SK-N-MC (cell line): ENCODE data around the gene PERM1.
A peak's percentile ranks its signal among the peaks of the same experiment; 100 is the strongest.

Experiments
- DNase-seq: peaks from one replicate; pipeline ENCODE4 v3.0.0-alpha.2; 2011; ENCODE audit warnings: low read depth, low spot score
- H3K27ac ChIP-seq: fragments of 200-600 bp; sonication (generic); 2 replicates; pipeline ENCODE4 v1.5.1; 2016; ENCODE audit warnings: mixed run types
- H3K36me3 ChIP-seq: fragments of 200-600 bp; sonication (generic); 2 replicates; pipeline ENCODE4 v1.6.1; 2017; ENCODE audit warnings: antibody characterized with exemption, low read length, mixed read lengths; ENCODE audit not compliant: insufficient read depth
- H3K4me3 ChIP-seq: fragments of 200-600 bp; sonication (generic); 2 replicates; pipeline ENCODE4 v1.5.1; 2016
- H3K9ac ChIP-seq: fragments of 200-600 bp; sonication (generic); 2 replicates; pipeline ENCODE4 v1.8.0; 2017; ENCODE audit warnings: mixed run types, mixed read lengths; ENCODE audit not compliant: insufficient read length
- H3K9me3 ChIP-seq: fragments of 200-600 bp; sonication (generic); 2 replicates; pipeline ENCODE4 v1.6.1; 2017; ENCODE audit warnings: low read depth, mild to moderate bottlenecking, antibody characterized with exemption, low read length, moderate library complexity, mixed read lengths
- EZH2 ChIP-seq: fragments of 200-600 bp; sonication (generic); IDR thresholded peaks from one replicate; pipeline ENCODE4 v1.6.1; 2017; ENCODE audit warnings: antibody characterized with exemption
- FOXP2 ChIP-seq: optimal IDR thresholded peaks from 2 replicates; pipeline ENCODE3; 2011; ENCODE audit warnings: mild to moderate bottlenecking, moderate library complexity; ENCODE audit not compliant: insufficient read depth; ENCODE audit errors: extremely low read length, control extremely low read depth
- POLR2AphosphoS5 ChIP-seq: IDR thresholded peaks from 2 replicates; pipeline ENCODE4 v1.6.1; 2012; ENCODE audit warnings: mild to moderate bottlenecking, low read depth, low read length, borderline replicate concordance

PERM1 gene

DNA sequence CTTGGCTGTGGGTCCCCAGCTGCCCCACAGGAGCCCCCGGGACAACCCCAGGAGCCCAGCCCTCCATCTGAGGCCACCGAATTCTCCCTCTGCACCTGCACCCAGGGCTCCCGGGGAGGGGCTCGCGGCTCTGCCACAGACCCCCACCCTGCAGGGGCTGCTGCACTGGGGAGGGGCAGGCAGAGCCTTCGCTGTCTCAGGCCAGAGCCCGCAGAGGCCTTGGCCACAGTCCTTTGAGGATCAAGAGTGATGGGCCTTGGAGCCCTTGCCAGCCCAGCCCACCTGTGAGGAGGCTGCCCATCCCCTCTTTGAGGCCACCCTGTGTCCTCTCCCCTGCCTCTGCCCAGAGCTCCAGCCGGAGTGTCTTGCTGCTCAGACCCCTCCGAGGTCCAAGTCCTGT lies 6.5 kb downstream of the PERM1 start:
- no peak overlapping the region for H3K27ac ChIP-seq
- no peak for TF ChIP-seq FOXP2
- TF ChIP-seq POLR2AphosphoS5, result no peak
- TF ChIP-seq EZH2, result no peak

DNA sequence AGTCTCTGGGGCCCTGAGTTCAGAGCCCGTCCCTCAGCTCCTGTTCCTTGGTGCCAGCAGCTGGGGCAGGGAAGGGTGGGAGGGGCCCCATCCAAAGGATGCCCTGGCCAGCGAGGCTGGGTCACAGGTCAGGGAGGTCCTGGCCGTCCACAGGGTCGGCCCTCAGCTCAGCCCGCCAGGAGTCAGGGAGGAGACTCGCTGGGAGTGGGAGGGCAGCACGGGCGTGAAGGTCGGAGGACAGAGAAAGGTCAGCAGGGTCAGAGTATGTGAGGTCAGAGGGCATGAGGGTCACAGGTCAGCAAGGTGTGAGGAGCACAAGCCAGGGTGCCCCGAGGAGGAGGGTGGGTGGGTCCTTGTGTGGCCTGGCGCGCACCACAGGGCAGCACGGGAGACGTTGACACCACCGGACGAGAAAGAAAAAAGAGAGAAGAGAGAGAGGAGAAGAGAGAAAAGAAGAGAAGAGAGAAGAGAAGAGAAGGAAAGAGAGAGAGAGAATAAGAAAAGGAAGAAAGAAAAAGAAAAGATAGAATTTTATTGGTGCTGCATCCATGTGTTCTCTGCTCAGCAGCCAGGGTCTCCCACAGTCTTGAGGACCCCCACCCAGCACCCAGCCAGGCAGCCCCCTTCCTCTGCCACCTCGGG lies 7.1 kb downstream of the PERM1 start:
- no peaks in the 10 kb centered on the region for H3K36me3 ChIP-seq
- no peak overlapping the region for H3K4me3 ChIP-seq
- H3K9ac ChIP-seq, result no peak overlapping the region
- TF ChIP-seq POLR2AphosphoS5, result no peak
- TF ChIP-seq FOXP2, result no peak
- TF ChIP-seq EZH2, result no peak
- DNase-seq, result no peak
- H3K27ac ChIP-seq, result no peak overlapping the region
- H3K9me3 ChIP-seq, result no peaks in the 10 kb centered on the region

More for the DNA sequence above, 6.5 kb downstream of the PERM1 start:
- DNase-seq, result no peak
- peak overlapping the region; percentile 83 for H3K4me3 ChIP-seq
- no peak overlapping the region for H3K9ac ChIP-seq
- H3K9me3 ChIP-seq, result no peaks in the 10 kb centered on the region
- no peaks in the 10 kb centered on the region for H3K36me3 ChIP-seq

DNA sequence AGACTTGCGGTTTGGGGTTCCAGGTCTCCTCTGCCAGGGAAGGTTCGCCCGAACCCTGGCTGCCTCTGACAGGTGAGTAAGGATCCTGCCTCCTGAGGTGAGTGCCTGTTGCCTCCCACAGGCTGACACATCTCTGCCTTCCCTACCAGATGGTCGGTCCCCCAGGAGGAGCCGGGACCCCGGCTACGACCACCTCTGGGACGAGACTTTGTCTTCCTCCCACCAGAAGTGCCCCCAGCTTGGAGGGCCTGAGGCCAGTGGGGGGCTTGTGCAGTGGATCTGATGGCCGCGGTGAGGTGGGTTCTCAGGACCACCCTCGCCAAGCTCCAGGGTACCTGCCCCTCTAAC lies 7.6 kb downstream of the PERM1 start:
- no peak overlapping the region for H3K27ac ChIP-seq
- TF ChIP-seq EZH2 (no peak), FOXP2 (no peak), POLR2AphosphoS5 (no peak)
- no peaks in the 10 kb centered on the region for H3K36me3 ChIP-seq
- no peak overlapping the region for H3K9ac ChIP-seq
- no peaks in the 10 kb centered on the region for H3K9me3 ChIP-seq
- DNase-seq, result no peak
- H3K4me3 ChIP-seq, result no peak overlapping the region

DNA sequence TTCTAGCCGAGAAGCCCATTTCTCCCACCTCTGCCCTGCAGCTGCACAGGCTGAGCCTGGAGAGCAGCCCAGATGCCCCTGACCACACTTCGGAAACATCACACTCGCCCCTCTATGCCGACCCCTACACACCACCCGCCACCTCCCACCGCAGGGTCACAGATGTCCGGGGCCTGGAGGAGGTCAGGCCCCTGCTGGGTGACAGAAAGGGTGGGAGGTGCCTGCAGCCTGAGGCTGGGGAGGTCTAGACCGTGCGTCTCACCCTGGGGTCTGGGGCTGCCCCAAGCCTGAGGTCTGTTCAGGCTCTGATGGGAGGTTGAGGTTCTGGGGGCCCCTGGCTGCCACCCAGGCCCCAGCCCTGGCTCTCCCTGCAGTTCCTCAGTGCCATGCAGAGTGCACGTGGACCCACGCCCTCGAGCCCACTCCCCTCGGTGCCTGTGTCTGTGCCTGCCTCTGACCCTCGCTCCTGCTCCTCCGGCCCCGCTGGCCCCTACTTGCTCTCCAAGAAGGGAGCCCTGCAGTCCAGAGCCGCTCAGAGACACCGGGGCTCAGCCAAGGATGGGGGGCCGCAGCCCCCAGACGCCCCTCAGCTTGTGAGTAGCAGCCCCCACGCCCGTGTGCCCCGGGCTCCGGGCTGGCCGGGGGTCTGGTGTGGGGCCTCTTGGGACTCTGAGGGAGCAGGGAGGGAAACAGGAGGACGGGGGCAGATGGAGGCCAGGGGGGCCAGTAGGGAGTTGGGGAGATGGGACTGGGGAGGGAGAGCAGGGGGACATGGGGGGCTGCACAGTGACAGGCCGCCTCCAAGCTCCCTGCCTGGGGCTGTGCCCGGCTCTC lies 8.2 kb downstream of the PERM1 start:
- no peak for DNase-seq

DNA sequence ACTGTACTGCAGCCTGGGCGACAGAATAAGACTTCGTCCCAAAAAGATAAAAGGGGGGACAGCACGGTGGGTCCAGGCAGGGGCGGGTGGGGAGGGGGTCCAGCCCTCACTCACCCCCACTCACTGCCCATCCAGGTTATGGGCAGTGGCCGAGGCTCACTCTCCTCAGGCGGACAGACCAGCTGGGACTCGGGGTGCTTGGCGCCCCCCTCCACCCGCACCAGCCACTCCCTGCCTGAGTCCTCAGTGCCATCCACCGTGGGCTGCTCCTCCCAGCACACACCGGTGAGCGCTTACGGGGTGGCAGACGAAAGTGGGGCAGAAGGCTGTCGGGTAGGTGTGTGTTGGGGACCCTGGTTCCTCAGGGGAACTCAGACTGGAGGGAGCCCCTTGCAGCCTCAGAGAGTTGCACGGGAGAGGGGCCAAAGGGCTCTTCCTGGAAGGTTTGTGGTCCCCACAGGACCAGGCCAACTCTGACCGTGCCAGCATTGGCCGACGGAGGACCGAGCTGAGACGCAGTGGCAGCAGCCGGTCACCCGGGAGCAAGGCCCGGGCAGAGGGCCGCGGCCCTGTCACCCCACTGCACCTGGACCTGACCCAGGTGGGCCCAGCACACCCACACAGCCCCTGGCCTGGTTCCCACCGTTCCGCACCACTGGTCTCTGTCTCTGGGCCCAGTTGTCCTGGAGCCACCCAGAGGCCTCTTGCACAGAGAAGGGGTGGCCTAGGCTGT lies 9.0 kb downstream of the PERM1 start:
- Histone ChIP-seq H3K9me3 (no peaks in the 10 kb centered on the region), H3K9ac (no peak overlapping the region), H3K27ac (no peak overlapping the region), H3K4me3 (no peak overlapping the region), H3K36me3 (no peaks in the 10 kb centered on the region)
- no peak for DNase-seq
- TF ChIP-seq POLR2AphosphoS5 (no peak), EZH2 (no peak), FOXP2 (no peak)

More for the DNA sequence above, 8.2 kb downstream of the PERM1 start:
- H3K36me3 ChIP-seq, result no peaks in the 10 kb centered on the region
- no peak for TF ChIP-seq FOXP2
- no peak for TF ChIP-seq EZH2
- no peak for TF ChIP-seq POLR2AphosphoS5
- H3K9me3 ChIP-seq, result no peaks in the 10 kb centered on the region
- H3K4me3 ChIP-seq, result no peak overlapping the region
- no peak overlapping the region for H3K9ac ChIP-seq
- H3K27ac ChIP-seq, result no peak overlapping the region

DNA sequence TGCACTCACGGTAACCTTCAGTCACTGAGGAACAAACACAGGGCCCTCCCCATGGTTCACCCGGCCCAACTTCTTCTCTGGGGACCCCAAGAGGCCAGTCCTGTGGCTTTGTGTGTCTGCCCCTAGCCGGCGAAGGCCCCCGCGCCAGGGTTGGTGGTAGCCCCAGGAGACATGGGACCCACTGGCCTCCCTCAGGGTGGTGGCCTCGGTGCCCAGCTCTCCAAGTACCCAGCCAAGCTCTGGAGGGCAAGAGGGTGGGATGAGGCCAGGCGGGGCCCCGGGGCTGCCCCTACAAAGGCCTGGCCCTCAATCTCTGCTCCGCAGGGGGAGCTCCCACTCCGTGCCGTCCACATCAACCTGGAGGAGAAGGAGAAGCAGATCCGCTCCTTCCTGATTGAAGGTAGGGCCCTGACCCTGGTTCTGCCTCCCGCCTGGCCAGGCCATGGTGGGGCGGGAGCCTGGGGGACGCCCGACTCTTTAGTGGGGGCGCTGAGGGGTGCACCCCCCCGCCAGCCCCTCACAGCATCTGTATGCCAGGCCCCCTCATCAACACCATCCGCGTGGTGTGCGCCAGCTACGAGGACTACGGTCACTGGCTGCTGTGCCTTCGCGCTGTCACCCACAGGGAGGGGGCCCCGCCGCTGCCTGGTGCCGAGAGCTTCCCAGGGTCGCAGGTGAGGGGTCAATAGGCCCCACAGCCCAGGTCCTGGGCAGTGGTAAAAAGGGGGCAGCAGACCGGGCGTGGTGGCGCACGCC lies 10.0 kb downstream of the PERM1 start:
- Histone ChIP-seq H3K36me3 (no peaks in the 10 kb centered on the region), H3K4me3 (no peak overlapping the region), H3K9me3 (no peaks in the 10 kb centered on the region), H3K27ac (no peak overlapping the region), H3K9ac (no peak overlapping the region)
- TF ChIP-seq POLR2AphosphoS5, result no peak
- TF ChIP-seq FOXP2, result no peak
- TF ChIP-seq EZH2, result no peak
- DNase-seq, result no peak

DNA sequence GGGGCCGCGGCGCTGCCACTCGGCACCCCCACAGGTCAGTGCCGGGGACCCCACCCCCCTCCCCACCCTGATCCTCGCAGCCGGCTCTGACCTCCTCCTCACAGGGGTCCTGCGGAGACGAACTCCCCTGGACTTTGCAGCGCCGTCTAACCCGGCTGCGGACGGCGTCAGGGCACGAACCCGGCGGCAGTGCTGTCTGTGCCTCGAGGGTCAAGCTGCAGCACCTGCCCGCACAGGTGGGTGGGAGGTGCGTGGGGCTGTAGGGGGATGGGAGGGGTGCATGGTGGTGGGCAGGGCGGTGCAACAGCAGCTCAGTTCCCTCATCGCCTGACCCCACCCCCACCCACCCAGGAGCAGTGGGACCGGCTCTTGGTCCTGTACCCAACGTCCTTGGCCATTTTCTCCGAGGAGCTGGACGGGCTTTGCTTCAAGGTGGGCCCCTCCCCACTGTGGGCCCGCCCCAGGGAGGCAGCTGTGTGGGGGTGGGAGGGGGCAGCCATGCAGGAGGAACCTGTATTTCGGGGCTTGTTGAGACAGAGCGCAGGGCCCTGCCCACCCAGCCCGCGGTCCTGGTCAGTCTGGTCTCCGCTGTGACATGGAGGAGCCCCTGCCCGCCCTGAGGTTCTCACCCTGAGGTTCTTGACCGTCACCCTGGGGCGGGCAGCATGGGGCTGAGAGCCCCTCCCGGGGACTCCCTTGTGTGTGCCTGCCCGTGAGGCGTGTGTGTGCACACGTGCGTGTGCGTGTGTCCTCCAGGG lies 10.7 kb downstream of the PERM1 start:
- no peak for TF ChIP-seq EZH2
- no peak for TF ChIP-seq FOXP2
- TF ChIP-seq POLR2AphosphoS5, result no peak
- H3K9me3 ChIP-seq, result no peaks in the 10 kb centered on the region
- H3K9ac ChIP-seq, result no peak overlapping the region
- H3K4me3 ChIP-seq, result no peak overlapping the region
- no peaks in the 10 kb centered on the region for H3K36me3 ChIP-seq
- H3K27ac ChIP-seq, result no peak overlapping the region
- DNase-seq, result no peak
